Suprapubic skin (tissue), 4 donors: Measurements from ENCODE around the gene CACNB4.

Experiments
- EP300 ChIP-seq: sonication (generic); formaldehyde crosslinking; IDR thresholded peaks from one replicate; pipeline ENCODE4 v1.6.1; 2017; ENCODE audit warnings: antibody characterized with exemption
- POLR2A ChIP-seq, 2 donors: fragments of 450-650 bp; IDR thresholded peaks; one replicate each; pipeline ENCODE4 v1.6.1; 2017; ENCODE audit warnings: antibody characterized with exemption in 2 of 2, mild to moderate bottlenecking in 2 of 2, moderate library complexity in 2 of 2
- POLR2AphosphoS5 ChIP-seq, 3 donors: sonication (generic); formaldehyde crosslinking; IDR thresholded peaks; one replicate each; pipeline ENCODE4 v1.6.1; 2017; ENCODE audit warnings: antibody characterized with exemption in 3 of 3
- TF ChIP-seq, protein P1 (sequence below), 2 donors: fragments of 200-600 bp in 1 of 2; fragments of 450-650 bp in 1 of 2; sonication (generic) in 1 of 2; IDR thresholded peaks; one replicate each; pipeline ENCODE4 v1.5.1; 2016 to 2019; ENCODE audit warnings: antibody characterized with exemption in 2 of 2, mild to moderate bottlenecking in 1 of 2, moderate library complexity in 1 of 2

DNA sequence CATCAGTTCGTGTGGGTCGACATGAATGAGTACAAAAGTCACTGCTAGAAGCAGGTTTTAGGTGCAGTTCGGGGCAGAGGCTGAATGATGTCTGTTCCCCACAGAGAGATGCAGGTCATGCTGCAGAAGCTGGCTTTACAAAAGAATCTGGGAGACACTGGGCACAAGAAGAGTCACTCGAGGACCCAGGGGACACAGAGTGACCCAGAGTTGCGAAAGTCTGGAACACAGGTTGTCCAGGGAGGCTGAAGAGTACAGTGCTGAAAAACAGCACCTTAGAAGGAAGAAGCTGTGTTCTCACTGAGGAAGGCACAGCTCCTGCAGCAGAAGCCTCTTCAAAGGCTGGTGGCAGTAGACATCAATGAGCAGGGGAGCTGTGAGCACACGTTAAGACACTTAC is 14.8 kb downstream of the CACNB4 start:
- TF ChIP-seq, protein P1, sequence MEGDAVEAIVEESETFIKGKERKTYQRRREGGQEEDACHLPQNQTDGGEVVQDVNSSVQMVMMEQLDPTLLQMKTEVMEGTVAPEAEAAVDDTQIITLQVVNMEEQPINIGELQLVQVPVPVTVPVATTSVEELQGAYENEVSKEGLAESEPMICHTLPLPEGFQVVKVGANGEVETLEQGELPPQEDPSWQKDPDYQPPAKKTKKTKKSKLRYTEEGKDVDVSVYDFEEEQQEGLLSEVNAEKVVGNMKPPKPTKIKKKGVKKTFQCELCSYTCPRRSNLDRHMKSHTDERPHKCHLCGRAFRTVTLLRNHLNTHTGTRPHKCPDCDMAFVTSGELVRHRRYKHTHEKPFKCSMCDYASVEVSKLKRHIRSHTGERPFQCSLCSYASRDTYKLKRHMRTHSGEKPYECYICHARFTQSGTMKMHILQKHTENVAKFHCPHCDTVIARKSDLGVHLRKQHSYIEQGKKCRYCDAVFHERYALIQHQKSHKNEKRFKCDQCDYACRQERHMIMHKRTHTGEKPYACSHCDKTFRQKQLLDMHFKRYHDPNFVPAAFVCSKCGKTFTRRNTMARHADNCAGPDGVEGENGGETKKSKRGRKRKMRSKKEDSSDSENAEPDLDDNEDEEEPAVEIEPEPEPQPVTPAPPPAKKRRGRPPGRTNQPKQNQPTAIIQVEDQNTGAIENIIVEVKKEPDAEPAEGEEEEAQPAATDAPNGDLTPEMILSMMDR (IDR thresholded peaks at IDR 0.05): no peak
- no peak for TF ChIP-seq POLR2A (IDR thresholded peaks at IDR 0.05)
- no peak for TF ChIP-seq POLR2AphosphoS5 (IDR thresholded peaks at IDR 0.05)
- TF ChIP-seq EP300: no peak
